Ovary (tissue), 9 donors: Measurements from ENCODE around the gene ZNF76. TPM values are rescaled to one million over a fixed set of nuclear protein-coding genes. Genes with fewer than 3 reads are reported as not detected.

Experiments used
- DNase-seq, 5 donors: peaks; one replicate each; pipeline ENCODE4 v3.0.0-alpha.2; 2019 to 2020
- H3K27ac ChIP-seq, 2 donors: fragments of 200-600 bp; one replicate each; pipeline versions ENCODE4 v1.5.1 to v1.8.0; 2019 to 2022
- H3K27me3 ChIP-seq: fragments of 200-600 bp; one replicate; pipeline ENCODE4 v1.8.0; 2022
- H3K36me3 ChIP-seq: fragments of 200-600 bp; sonication (generic); one replicate; pipeline ENCODE4 v1.5.1; 2019
- H3K4me1 ChIP-seq: one replicate; pipeline ENCODE4 v1.8.1; 2013; ENCODE audit warnings: mild to moderate bottlenecking, moderate library complexity; ENCODE audit not compliant: insufficient read depth
- H3K4me3 ChIP-seq: fragments of 200-600 bp; sonication (generic); one replicate; pipeline ENCODE4 v1.5.1; 2017
- H3K9me3 ChIP-seq, 2 donors: fragments of 200-600 bp in 1 of 2; sonication (generic) in 1 of 2; one replicate each; pipeline versions ENCODE4 v1.5.1 to v1.8.1; 2013 to 2019; ENCODE audit warnings: mild to moderate bottlenecking in 1 of 2, moderate library complexity in 1 of 2
- CTCF ChIP-seq, 3 donors: fragments of 450-650 bp in 2 of 3; fragments of 200-600 bp in 1 of 3; IDR thresholded peaks; one replicate each; pipeline versions ENCODE4 v1.5.1 to v1.8.0; 2016 to 2022; ENCODE audit warnings: antibody characterized with exemption in 3 of 3, mild to moderate bottlenecking in 1 of 3
- EP300 ChIP-seq: sonication (generic); formaldehyde crosslinking; IDR thresholded peaks from one replicate; pipeline ENCODE4 v1.6.1; 2017; ENCODE audit warnings: antibody characterized with exemption
- POLR2A ChIP-seq: fragments of 450-650 bp; IDR thresholded peaks from one replicate; pipeline ENCODE4 v1.6.1; 2017; ENCODE audit warnings: antibody characterized with exemption, mild to moderate bottlenecking, moderate library complexity
- WGBS, 3 donors: extraction: QIAGEN DNeasy Blood & Tissue Kit in 1 of 3; methylation state at CpG; one replicate each; pipeline versions ENCODE4 v1.1.5 to v1.1.7; 2013 to 2017; 5-methylcytosine and 5-hydroxymethylcytosine counted together
- intact Hi-C, 4 donors: fragments of 100-400 bp; cut with DNase I; formaldehyde crosslinking; loops; one replicate each; pipeline versions ENCODE4 v1.11.0 to v1.15.1; 2022 to 2023
- polyA plus RNA-seq, 2 donors: library from polyadenylated mRNA; stranded (reverse); fragments of 200-250 nt in 1 of 2; fragments of 350-450 nt in 1 of 2; fragmentation: Illumina TruSeq in 1 of 2; extraction: RNeasy Lipid Tissue Mini Kit (QIAGEN cat#74804) in 1 of 2; gene quantifications; one replicate each; pipeline ENCODE4 v1.2.3, GENCODE V29; 2013 to 2014
- total RNA-seq, 7 donors: library from RNA; depleted of rRNA in 2 of 7; stranded (reverse); fragments of >200 nt in 2 of 7; fragmentation: NEBNext Ultra II Directional in 3 of 7; extraction: Animal tissue kit (Norgen Biotek cat#: 25700) in 3 of 7; gene quantifications; one replicate each; pipeline versions ENCODE4 v1.1.0 to v1.2.4, GENCODE V29; 2016 to 2023
- donor health status: DM: no; HTN: no; CAD: no; lungs with moderate emphysema.
- donor health status: DM: no; HTN: no; CAD: no.
- donor health status: Bipolar disorder and iron deficiency.
- donor health status: DM: yes; HTN: yes; CAD: no.
- donor health status: DM: no; HTN: no; CAD: no.
- donor health status: DM: yes; HTN: yes; CAD: no.

ZNF76 gene
- total and polyA plus RNA-seq, 9 donors = 17.0 to 55.0 (median 42.8) TPM

- H3K27me3 ChIP-seq = no peaks in the 10 kb centered on the region
- H3K27ac ChIP-seq = no peak overlapping the region
- H3K36me3 ChIP-seq = no peaks in the 10 kb centered on the region
- peaks cover 4% of the 10 kb centered on the region for H3K4me1 ChIP-seq
- WGBS, 3 donors = 92 to 99% (median 97%) methylated on average over 4 of the region's 4 CpGs
- intact Hi-C loops = no loop called here
- H3K4me3 ChIP-seq = no peak overlapping the region
- H3K9me3 ChIP-seq = no peaks in the 10 kb centered on the region
- no peak for DNase-seq
- no peak for TF ChIP-seq CTCF (IDR thresholded peaks at IDR 0.05)
Observed at GRCh38 chr6:35299674-35300073, 40.1 kb downstream of the ZNF76 start.

GRCh38 chr6:35300848-35301247 is 41.3 kb downstream of the ZNF76 start:
- Histone ChIP-seq H3K36me3 (no peaks in the 10 kb centered on the region), H3K9me3 (no peaks in the 10 kb centered on the region), H3K4me3 (no peak overlapping the region), H3K27ac (no peak overlapping the region), H3K27me3 (no peaks in the 10 kb centered on the region), H3K4me1 (peaks cover 4% of the 10 kb centered on the region)
- TF ChIP-seq EP300 (no peak), CTCF (IDR thresholded peaks at IDR 0.05) (no peak), POLR2A (no peak)
- intact Hi-C loops = no loop called here
- no peak for DNase-seq

- H3K4me3 ChIP-seq = no peak overlapping the region
- peaks cover 3% of the 10 kb centered on the region for H3K4me1 ChIP-seq
- no peaks in the 10 kb centered on the region for H3K36me3 ChIP-seq
- H3K27ac ChIP-seq = no peak overlapping the region
- WGBS, 3 donors = 56 to 67% (median 57%) methylated on average over 6 of the region's 6 CpGs
- TF ChIP-seq EP300 = no peak
- no peak for TF ChIP-seq CTCF (IDR thresholded peaks at IDR 0.05)
- no peak for TF ChIP-seq POLR2A
- no peak for DNase-seq
- intact Hi-C loops = no loop called here
- no peaks in the 10 kb centered on the region for H3K9me3 ChIP-seq
- no peaks in the 10 kb centered on the region for H3K27me3 ChIP-seq
Observed at GRCh38 chr6:35302604-35303241, 43.2 kb downstream of the ZNF76 start.

- no peak overlapping the region for H3K4me3 ChIP-seq
- no peaks in the 10 kb centered on the region for H3K36me3 ChIP-seq
- intact Hi-C loops = no loop called here
- H3K27me3 ChIP-seq = no peaks in the 10 kb centered on the region
- no peak for TF ChIP-seq EP300
- TF ChIP-seq CTCF (IDR thresholded peaks at IDR 0.05) = no peak
- TF ChIP-seq POLR2A = no peak
- 70 to 92% (median 74%) methylated on average over 1 of the region's 1 CpG for WGBS, 3 donors
- H3K9me3 ChIP-seq = no peaks in the 10 kb centered on the region
- DNase-seq = no peak
- no peaks in the 10 kb centered on the region for H3K4me1 ChIP-seq
- no peak overlapping the region for H3K27ac ChIP-seq
Observed at GRCh38 chr6:35304299-35304698, 44.8 kb downstream of the ZNF76 start.
